ENCODE results near the gene HEG1. TPM values are rescaled to one million over a fixed set of nuclear protein-coding genes. Genes with fewer than 3 reads are reported as not detected.

The HEG1 gene
- total RNA-seq, 4 donors from 2014 or later: 13.6 to 22.7 (median 16.8) TPM

GRCh38 chr3:125080077-125080476, 24.3 kb upstream of the HEG1 start:
- intact Hi-C loops (cut with DNase I; ENCODE audit: low total_unique reads): no loop called here
- TF ChIP-seq, protein P1, sequence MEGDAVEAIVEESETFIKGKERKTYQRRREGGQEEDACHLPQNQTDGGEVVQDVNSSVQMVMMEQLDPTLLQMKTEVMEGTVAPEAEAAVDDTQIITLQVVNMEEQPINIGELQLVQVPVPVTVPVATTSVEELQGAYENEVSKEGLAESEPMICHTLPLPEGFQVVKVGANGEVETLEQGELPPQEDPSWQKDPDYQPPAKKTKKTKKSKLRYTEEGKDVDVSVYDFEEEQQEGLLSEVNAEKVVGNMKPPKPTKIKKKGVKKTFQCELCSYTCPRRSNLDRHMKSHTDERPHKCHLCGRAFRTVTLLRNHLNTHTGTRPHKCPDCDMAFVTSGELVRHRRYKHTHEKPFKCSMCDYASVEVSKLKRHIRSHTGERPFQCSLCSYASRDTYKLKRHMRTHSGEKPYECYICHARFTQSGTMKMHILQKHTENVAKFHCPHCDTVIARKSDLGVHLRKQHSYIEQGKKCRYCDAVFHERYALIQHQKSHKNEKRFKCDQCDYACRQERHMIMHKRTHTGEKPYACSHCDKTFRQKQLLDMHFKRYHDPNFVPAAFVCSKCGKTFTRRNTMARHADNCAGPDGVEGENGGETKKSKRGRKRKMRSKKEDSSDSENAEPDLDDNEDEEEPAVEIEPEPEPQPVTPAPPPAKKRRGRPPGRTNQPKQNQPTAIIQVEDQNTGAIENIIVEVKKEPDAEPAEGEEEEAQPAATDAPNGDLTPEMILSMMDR (IDR thresholded peaks at IDR 0.05): no peak
- no peak for TF ChIP-seq POLR2A (IDR thresholded peaks at IDR 0.05)
- no peak overlapping the region for H3K4me3 ChIP-seq (ENCODE audit: low read depth, poor library complexity, severe bottlenecking)
- 68 to 78% methylated on average over 1 of the region's 1 CpG for WGBS, 2 donors
- DNase-seq (ENCODE audit: low spot score in 2 of 2): no peak

- no peak for DNase-seq (ENCODE audit: low spot score in 2 of 2)
- intact Hi-C loops (cut with DNase I; ENCODE audit: low total_unique reads): no loop called here
- no peak overlapping the region for H3K4me3 ChIP-seq (ENCODE audit: low read depth, poor library complexity, severe bottlenecking)
- TF ChIP-seq POLR2A (IDR thresholded peaks at IDR 0.05): no peak
- TF ChIP-seq, protein P1 (IDR thresholded peaks at IDR 0.05): no peak
- WGBS, 2 donors: 59 to 66% methylated on average over 1 of the region's 1 CpG
These were observed 23.9 kb upstream of the HEG1 start for GRCh38 chr3:125079675-125080045.

DNA sequence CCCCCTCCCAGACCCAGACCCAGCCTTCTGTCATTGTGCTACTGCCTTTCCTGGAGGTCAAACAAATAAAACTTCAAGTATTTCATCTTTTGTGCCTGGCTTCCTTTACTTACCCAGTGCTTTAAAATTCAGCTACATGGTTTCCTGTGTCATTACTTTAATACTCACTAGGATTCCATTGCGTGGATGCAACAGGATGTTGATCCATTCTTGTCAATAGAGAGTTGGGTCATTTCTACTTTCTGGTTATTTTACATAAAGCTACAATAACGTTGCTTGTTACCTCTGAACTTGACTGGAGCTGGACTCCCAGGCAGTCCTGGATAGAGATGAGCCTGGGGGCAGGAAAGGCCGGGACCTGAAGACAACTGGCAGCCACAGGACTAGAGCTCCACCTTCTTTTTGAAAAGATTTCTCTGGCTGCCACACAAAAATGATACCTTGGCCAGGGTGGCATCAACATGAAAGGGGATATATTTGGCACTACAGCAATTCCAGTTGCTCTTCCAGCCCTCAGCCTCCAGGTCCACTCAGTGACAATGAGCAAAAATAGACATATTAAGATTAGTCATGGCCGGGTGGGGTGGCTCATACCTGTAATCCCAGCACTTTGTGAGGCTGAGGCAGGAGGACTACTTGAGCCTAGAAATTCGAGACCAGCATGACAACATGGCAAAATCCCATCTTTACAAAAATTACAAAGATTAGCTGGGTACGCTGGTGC, 23.3 kb upstream of the HEG1 start:
- intact Hi-C loops (cut with DNase I; ENCODE audit: low total_unique reads): no loop called here

DNA sequence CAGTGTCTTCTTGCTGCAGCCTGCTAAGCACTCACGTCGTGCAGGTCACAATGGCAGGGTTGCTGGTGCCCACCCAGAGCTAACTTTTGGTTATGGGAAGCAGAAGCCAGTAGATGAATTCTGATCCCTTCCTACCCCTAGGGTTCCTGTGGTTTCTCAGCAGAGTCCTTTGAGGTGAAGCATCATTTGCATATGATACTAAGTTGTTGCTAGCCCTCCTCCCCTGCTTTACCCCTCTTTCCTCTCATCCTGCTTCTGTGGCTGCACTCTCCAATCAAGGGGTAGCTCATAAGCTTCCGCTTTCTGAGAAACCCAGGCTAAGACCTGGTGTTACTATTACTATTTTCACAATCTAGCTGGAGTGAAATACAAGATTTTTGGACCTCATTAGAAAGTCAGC, 22.1 kb upstream of the HEG1 start:
- H3K4me3 ChIP-seq (ENCODE audit: low read depth, poor library complexity, severe bottlenecking): no peak overlapping the region
- intact Hi-C loops (cut with DNase I; ENCODE audit: low total_unique reads): no loop called here
- WGBS, 2 donors: 96 to 97% methylated on average over 3 of the region's 3 CpGs
- no peak for DNase-seq (ENCODE audit: low spot score in 2 of 2)
- no peak for TF ChIP-seq POLR2A (IDR thresholded peaks at IDR 0.05)
- TF ChIP-seq, protein P1 (IDR thresholded peaks at IDR 0.05): no peak

More for the DNA sequence above, 23.3 kb upstream of the HEG1 start:
- no peak for DNase-seq (ENCODE audit: low spot score in 2 of 2)
- 84 to 87% methylated on average over 6 of the region's 6 CpGs for WGBS, 2 donors
- TF ChIP-seq POLR2A (IDR thresholded peaks at IDR 0.05): no peak
- TF ChIP-seq, protein P1 (IDR thresholded peaks at IDR 0.05): no peak
- no peak overlapping the region for H3K4me3 ChIP-seq (ENCODE audit: low read depth, poor library complexity, severe bottlenecking)

DNA sequence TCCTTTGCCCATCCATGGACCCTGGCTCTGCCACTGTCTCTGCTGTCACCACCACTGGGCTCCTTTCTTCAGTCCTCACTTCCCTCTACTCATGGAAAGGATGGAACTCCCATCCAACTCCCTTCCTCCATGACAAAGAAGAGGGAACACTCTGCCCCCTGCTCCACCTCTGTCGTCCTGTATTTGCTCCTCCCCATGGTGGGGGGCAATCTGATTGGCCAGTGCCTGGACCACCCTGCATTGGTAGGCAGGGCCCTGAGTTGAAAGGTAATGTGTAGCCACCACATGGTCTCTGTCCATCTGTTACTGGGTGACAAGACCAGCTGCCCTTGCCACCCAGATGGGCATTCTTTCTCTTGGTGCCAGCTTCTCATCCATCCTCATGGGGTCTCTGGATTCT, 20.7 kb upstream of the HEG1 start:
- intact Hi-C loops (cut with DNase I; ENCODE audit: low total_unique reads): no loop called here
- TF ChIP-seq POLR2A (IDR thresholded peaks at IDR 0.05): no peak
- TF ChIP-seq, protein P1 (IDR thresholded peaks at IDR 0.05): no peak
- 47 to 72% methylated on average over 1 of the region's 1 CpG for WGBS, 2 donors

DNA sequence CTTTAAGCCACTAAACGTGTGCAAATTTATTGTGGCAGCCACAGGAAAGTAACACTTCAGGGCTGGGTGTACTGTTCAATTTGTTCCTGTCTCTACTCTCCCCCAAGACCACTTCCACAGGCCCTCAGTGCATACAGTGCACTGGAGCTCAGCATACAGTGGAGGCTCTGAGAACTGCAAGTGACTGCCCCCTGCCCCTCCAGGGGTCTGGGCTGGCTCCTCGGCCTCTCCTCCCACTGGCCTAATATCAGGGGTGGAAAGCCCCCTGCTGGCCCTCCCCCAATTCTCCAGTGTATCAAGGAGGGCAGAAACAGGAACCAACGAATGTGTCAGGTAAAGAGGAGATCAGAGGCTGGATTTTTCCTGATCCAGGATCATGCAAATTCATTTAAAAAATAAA, 19.9 kb upstream of the HEG1 start:
- no peak for TF ChIP-seq POLR2A (IDR thresholded peaks at IDR 0.05)
- TF ChIP-seq, protein P1 (IDR thresholded peaks at IDR 0.05): no peak
- WGBS, 2 donors: 83 to 86% methylated on average over 3 of the region's 3 CpGs
- intact Hi-C loops (cut with DNase I; ENCODE audit: low total_unique reads): no loop called here
- no peak overlapping the region for H3K4me3 ChIP-seq (ENCODE audit: low read depth, poor library complexity, severe bottlenecking)
- DNase-seq (ENCODE audit: low spot score in 2 of 2): no peak

More for the DNA sequence above, 20.7 kb upstream of the HEG1 start:
- no peak overlapping the region for H3K4me3 ChIP-seq (ENCODE audit: low read depth, poor library complexity, severe bottlenecking)
- DNase-seq (ENCODE audit: low spot score in 2 of 2): no peak

Data from lower leg skin (tissue), 4 donors.